Stimulated activated CD4-positive, alpha-beta T cell treated with anti-CD3 and anti-CD28 coated beads, Interleukin-1b, Interleukin-23, amount 100 ng/mL, for 1 hour (primary cell): ENCODE measurements around the gene DLX4.

Source experiments
- DNase-seq, 2 donors: peaks; one replicate each; pipeline ENCODE4 v3.0.0-alpha.2; 2020; ENCODE audit warnings: low read depth in 2 of 2

Gene DLX4

GRCh38 chr17:50014471-50015088 lies 45.6 kb downstream of the DLX4 start:
- no peak for DNase-seq

GRCh38 chr17:50015146-50015545 lies 46.2 kb downstream of the DLX4 start:
- no peak for DNase-seq

GRCh38 chr17:50018909-50019308 lies 49.9 kb downstream of the DLX4 start:
- no peak for DNase-seq

- no peak for DNase-seq
These were observed 52.0 kb downstream of the DLX4 start for GRCh38 chr17:50020841-50021599.

- no peak for DNase-seq
These were observed 52.8 kb downstream of the DLX4 start for GRCh38 chr17:50021681-50022370.

GRCh38 chr17:50022463-50023130 lies 53.6 kb downstream of the DLX4 start:
- no peak for DNase-seq

- no peak for DNase-seq
These were observed 54.5 kb downstream of the DLX4 start for GRCh38 chr17:50023520-50023919.
